Activated CD4-positive, alpha-beta T cell treated with anti-CD3 and anti-CD28 coated beads for 36 hours (primary cell): Measurements from ENCODE around the gene SPINDOC. TPM values are rescaled to one million over a fixed set of nuclear protein-coding genes. Genes with fewer than 3 reads are reported as not detected.
A peak's percentile ranks its signal among the peaks of the same experiment; 100 is the strongest.

ENCODE experiments used
- ATAC-seq: fragments of 200-7000 bp; cut with Tn5 transposase; one replicate; pipeline ENCODE4 v1.10.0; 2021; ENCODE audit warnings: mild to moderate bottlenecking, moderate library complexity
- CTCF ChIA-PET: fragments of 350-600 bp; sonication (Branson Sonifier 250); formaldehyde crosslinking; loops from one replicate; lab custom pipeline; 2021; ENCODE audit warnings: antibody characterized with exemption; lab: Charles Lee
- POLR2A ChIA-PET: fragments of 350-600 bp; sonication (Branson Sonifier 250); formaldehyde crosslinking; loops from one replicate; lab custom pipeline; 2021; ENCODE audit warnings: antibody characterized with exemption, inconsistent platforms; lab: Charles Lee
- DNase-seq: peaks from one replicate; pipeline ENCODE4 v3.0.0-alpha.2; 2020
- H3K27ac Mint-ChIP-seq: one replicate; pipeline ENCODE4 v1.8.0; 2021; ENCODE audit warnings: mixed read lengths
- H3K27me3 Mint-ChIP-seq: one replicate; pipeline ENCODE4 v1.8.0; 2021; ENCODE audit warnings: mixed read lengths
- H3K36me3 Mint-ChIP-seq: one replicate; pipeline ENCODE4 v1.8.0; 2021; ENCODE audit warnings: low read depth, mixed read lengths
- H3K4me1 Mint-ChIP-seq: one replicate; pipeline ENCODE4 v1.8.0; 2021; ENCODE audit warnings: mixed read lengths
- H3K4me3 Mint-ChIP-seq: one replicate; pipeline ENCODE4 v1.8.0; 2021; ENCODE audit warnings: mild to moderate bottlenecking, moderate library complexity, mixed read lengths
- H3K9me3 Mint-ChIP-seq: one replicate; pipeline ENCODE4 v1.8.0; 2021; ENCODE audit warnings: low read depth, mixed read lengths
- intact Hi-C, 2 experiments: fragments of 100-400 bp; cut with DNase I in 1 of 2; cut with micrococcal nuclease in 1 of 2; formaldehyde crosslinking; loops; one replicate each; pipeline versions ENCODE4 v1.14.2 to v1.15.1; 2022 to 2024; cut with DNase I, micrococcal nuclease
- total RNA-seq, 2 experiments: library from RNA; stranded (reverse); gene quantifications; one replicate each; pipeline ENCODE4 v1.2.3, GENCODE V29; 2021

SPINDOC gene
- total RNA-seq, 2 experiments from 2014 or later: 25.7 to 26.2 TPM

DNA sequence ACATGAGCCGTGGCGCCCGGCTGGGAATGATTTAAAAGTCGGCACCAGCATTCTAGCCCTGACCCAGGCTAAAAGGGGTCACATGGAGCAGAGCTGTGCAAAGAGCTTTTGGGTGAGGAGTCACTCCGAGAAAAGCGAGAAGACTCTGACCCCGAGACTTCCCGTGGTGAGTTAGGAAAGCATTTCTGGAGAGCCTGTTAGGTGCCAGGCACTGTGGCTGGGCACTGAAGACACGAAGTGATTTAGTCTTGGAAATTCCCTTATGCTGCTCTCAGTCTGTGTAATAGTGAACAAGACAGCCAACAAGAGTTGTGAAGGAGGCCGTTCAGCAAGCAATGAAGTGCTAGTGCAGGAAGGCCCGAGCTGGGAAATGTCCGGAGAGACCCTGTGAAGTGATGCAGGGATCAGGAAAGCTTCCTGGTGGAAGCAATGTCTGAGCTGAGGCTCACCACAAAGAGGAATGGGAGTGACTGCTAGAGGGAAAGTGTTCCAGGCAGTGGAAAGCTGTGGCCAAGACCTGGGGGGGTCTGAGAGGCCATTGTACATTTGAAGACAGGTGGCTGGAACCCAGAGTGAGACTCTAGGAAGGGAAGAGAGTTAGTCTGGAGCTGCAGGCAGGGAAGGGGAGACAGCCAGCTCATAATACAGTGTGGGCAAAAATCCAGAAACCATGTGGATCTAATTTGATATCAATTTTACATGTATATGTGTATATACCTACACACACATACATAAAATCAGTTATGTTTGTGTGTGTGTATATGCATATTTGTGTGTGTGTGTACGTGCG is 57.3 kb downstream of the SPINDOC start:
- no peak overlapping the region for H3K4me3 Mint-ChIP-seq
- no peaks in the 10 kb centered on the region for H3K27me3 Mint-ChIP-seq
- ChIA-PET CTCF (interaction anchor here (0.5 to 2.4 kb wide), 4 partner anchors 8 to 103 kb away, joined by 3 to 6 read pairs (median 4); partner anchors contain the start of gene ZFTA), POLR2A (interaction anchor here (0.5 kb wide), 1 partner anchor 109 kb away, joined by 5 read pairs; no protein-coding TSS in a partner anchor)
- peaks cover 87% of the 10 kb centered on the region for H3K4me1 Mint-ChIP-seq
- H3K36me3 Mint-ChIP-seq: peaks cover 24% of the 10 kb centered on the region
- H3K9me3 Mint-ChIP-seq: no peaks in the 10 kb centered on the region
- peak overlapping the region; percentile 80 for H3K27ac Mint-ChIP-seq
- intact Hi-C loops: no loop called here
- ATAC-seq (peak; percentile 56), DNase-seq (peak; percentile 44)

DNA sequence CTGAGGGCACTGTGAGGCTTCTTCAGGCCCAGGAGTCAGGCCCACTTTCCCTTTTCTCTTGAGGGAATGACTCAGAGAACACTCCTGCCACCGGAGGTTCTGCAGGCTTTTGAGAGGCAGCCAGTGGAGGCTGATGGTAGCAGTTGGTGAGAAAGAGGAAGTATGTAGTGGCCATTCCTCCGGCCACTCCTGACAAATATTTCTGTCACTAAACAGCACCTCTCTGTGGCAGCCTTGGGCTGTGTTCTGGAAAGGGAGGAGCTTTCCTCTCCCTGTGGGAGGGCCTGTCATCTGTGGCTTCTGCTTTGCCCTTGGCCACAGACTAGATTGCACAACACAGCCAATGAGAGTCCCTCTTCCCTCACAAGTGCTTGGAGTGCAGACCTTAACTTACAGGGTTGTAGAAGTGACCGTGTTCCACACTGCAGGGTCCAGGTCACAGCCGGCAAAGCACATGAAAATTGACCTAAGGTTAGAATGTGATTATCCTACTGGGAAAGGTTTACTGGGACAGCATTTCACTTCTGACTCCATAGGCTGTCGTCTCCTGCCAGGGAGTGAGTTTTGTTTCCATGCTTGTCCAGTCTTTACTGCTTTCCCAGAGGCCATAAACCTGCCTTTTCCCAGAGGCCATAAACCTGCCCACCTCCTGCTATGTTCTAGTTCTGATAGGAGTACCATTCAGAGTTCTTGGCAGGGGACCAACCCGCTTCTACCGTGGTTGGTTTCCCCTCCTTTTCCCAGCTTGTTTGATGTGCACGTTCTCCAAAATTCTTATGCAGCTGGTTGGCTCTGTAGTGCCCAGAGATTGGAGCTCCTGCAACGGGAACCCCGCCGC is 58.9 kb downstream of the SPINDOC start:
- DNase-seq (peak; percentile 64), ATAC-seq (peak; percentile 78)
- Mint-ChIP-seq H3K36me3 (peaks cover 20% of the 10 kb centered on the region), H3K4me1 (peaks cover 75% of the 10 kb centered on the region), H3K4me3 (no peak overlapping the region), H3K9me3 (no peaks in the 10 kb centered on the region), H3K27me3 (no peaks in the 10 kb centered on the region), H3K27ac (no peak overlapping the region)
- CTCF ChIA-PET: interaction anchor here (0.5 to 1.4 kb wide), 5 partner anchors 16 to 56 kb away, joined by 3 to 5 read pairs (median 3); no protein-coding TSS in a partner anchor
- POLR2A ChIA-PET: no interaction called here
- intact Hi-C loops: no loop called here

DNA sequence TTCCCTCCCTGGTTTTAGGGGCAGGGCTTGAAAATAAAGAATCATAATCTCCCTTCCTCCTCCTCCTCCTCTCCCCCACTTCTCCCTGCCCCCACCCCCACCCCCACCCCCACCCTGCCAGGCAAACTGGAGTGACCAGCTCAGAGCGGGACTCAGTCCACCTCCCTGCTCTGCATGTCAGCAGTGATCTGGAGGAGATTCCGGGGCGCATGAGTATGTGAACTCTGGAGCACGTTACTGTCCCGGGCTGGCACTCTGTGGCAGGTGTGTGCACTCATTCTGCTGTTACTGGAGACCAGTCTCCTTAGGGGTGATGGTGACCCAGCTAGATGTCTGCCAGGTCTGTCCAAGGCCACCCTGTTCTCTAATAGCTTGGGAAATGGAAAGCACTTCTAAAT is 59.5 kb downstream of the SPINDOC start:
- H3K27ac Mint-ChIP-seq: no peak overlapping the region
- H3K36me3 Mint-ChIP-seq: peaks cover 16% of the 10 kb centered on the region
- H3K4me1 Mint-ChIP-seq: peaks cover 72% of the 10 kb centered on the region
- H3K27me3 Mint-ChIP-seq: no peaks in the 10 kb centered on the region
- CTCF ChIA-PET: interaction anchor here (0.5 to 1.4 kb wide), 4 partner anchors 15 to 56 kb away, joined by 3 to 5 read pairs (median 4); no protein-coding TSS in a partner anchor
- DNase-seq: no peak
- H3K4me3 Mint-ChIP-seq: no peak overlapping the region
- H3K9me3 Mint-ChIP-seq: no peaks in the 10 kb centered on the region
- intact Hi-C loops: no loop called here
- POLR2A ChIA-PET: interaction anchor here (0.5 kb wide), 1 partner anchor 15 kb away, joined by 5 read pairs; no protein-coding TSS in a partner anchor
- ATAC-seq: no peak

DNA sequence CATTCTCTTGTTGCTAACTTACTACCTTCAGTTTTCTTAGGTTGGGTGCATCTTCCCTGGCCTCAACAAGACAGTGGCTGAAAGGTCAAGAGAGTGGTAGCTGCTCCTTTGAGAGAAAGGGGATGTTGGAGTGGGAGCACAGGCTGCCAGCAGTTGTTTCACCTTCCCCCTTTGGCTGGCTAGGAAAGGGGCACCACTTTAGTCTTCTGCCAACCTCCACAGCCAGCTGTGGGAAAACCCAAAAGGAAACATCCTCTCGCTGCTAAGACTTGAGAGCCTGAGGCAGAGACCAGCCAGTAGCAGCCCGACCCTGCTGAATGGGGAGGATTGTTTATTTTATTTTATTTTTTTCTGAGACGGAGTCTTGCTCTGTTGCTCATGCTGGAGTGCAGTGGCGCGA is 60.1 kb downstream of the SPINDOC start:
- DNase-seq (no peak), ATAC-seq (no peak)
- intact Hi-C loops: no loop called here
- POLR2A ChIA-PET: interaction anchor here (0.5 kb wide), 1 partner anchor 16 kb away, joined by 5 read pairs; no protein-coding TSS in a partner anchor
- Mint-ChIP-seq H3K4me1 (peaks cover 73% of the 10 kb centered on the region), H3K27ac (no peak overlapping the region), H3K27me3 (no peaks in the 10 kb centered on the region), H3K36me3 (peaks cover 15% of the 10 kb centered on the region), H3K9me3 (no peaks in the 10 kb centered on the region), H3K4me3 (no peak overlapping the region)
- CTCF ChIA-PET: interaction anchor here (0.6 to 1.4 kb wide), 4 partner anchors 15 to 1145 kb away, joined by 3 to 5 read pairs (median 4); partner anchors contain the start of gene TTC9C

DNA sequence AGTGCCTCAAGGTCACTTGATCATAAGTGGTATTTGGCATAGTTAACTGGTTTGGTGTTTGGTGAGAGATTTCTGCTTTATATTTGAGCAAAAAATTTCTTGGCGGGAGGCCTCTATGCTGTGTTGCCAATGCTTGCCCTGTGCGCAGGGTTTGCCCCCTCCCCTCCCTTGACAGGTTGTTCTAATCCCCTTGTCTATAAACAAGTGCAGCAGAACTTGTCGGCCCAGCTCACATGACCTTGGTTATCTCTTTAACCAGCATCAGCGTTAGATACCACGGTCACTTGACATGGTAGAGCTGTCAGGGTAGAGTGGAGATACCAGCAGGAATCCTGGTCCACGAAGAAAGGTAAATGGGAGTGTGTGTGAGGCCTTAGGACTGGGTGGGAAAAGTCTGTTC is 61.3 kb downstream of the SPINDOC start:
- Mint-ChIP-seq H3K27ac (no peak overlapping the region), H3K9me3 (no peaks in the 10 kb centered on the region), H3K27me3 (no peaks in the 10 kb centered on the region), H3K4me3 (no peak overlapping the region), H3K36me3 (peaks cover 11% of the 10 kb centered on the region), H3K4me1 (peaks cover 72% of the 10 kb centered on the region)
- ChIA-PET POLR2A (no interaction called here), CTCF (interaction anchor here (0.8 kb wide), 1 partner anchor 16 kb away, joined by 3 read pairs; no protein-coding TSS in a partner anchor)
- no peak for DNase-seq
- no peak for ATAC-seq
- intact Hi-C loops: no loop called here

DNA sequence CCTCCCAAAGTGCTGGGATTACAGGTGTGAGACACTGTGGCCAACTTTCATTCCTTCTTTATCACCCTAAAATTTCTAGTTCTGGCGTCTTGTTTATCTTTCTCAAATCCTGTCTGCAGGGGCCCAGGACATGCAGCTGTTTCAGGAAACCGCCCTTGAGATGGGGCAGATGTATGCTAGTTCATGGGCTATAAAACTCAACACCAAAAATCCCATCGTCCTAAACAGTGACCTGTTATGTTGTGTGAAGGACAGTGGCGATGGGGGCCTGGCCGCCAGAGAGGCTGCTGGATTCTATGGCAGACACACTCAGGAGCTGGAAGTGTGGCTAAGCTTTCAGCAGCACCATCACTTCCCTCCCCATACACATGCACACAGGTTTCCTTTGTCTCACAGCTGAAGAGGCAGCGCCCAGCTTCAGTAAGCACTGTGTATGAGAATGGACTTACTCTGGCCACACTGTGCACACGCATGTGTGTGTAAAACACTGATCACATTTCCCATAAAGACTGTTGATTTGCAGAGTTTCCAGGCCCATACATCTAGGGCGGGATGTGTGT is 62.3 kb downstream of the SPINDOC start:
- ChIA-PET POLR2A (no interaction called here), CTCF (interaction anchor here (0.6 to 1.7 kb wide), 3 partner anchors 9 to 356 kb away, joined by 3 to 9 read pairs (median 3); no protein-coding TSS in a partner anchor)
- ATAC-seq (no peak), DNase-seq (no peak)
- no peaks in the 10 kb centered on the region for H3K27me3 Mint-ChIP-seq
- no peak overlapping the region for H3K4me3 Mint-ChIP-seq
- H3K36me3 Mint-ChIP-seq: peaks cover 13% of the 10 kb centered on the region
- H3K4me1 Mint-ChIP-seq: peaks cover 72% of the 10 kb centered on the region
- intact Hi-C loops: no loop called here
- no peaks in the 10 kb centered on the region for H3K9me3 Mint-ChIP-seq
- H3K27ac Mint-ChIP-seq: no peak overlapping the region

DNA sequence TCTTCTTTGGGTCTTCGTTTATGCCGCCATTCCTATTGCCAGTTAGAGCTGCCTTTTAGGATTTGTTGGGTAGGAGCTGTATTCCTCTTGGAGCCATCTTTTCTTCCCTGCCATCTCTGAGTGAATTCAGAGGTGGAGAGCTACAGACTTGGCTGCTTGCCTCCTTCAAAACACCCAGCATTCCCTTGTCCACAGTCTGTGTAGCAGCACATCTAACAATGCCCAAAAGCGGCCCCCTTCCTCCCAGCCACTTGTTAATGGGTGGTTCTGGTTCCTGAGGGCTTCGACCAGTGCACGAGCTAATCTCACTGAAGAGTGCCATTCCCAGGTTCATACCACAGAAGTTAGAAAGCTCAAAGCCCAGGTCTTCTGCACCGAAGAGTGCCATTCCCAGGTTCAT is 63.4 kb downstream of the SPINDOC start:
- DNase-seq (no peak), ATAC-seq (no peak)
- CTCF ChIA-PET: interaction anchor here (0.8 to 1.7 kb wide), 4 partner anchors 10 to 43 kb away, joined by 3 to 9 read pairs (median 3); no protein-coding TSS in a partner anchor
- H3K36me3 Mint-ChIP-seq: peaks cover 14% of the 10 kb centered on the region
- intact Hi-C loops: no loop called here
- H3K27ac Mint-ChIP-seq: no peak overlapping the region
- H3K4me3 Mint-ChIP-seq: no peak overlapping the region
- POLR2A ChIA-PET: no interaction called here
- H3K27me3 Mint-ChIP-seq: no peaks in the 10 kb centered on the region
- no peaks in the 10 kb centered on the region for H3K9me3 Mint-ChIP-seq
- H3K4me1 Mint-ChIP-seq: peaks cover 73% of the 10 kb centered on the region

Other genes with a start within 250 kb of the SPINDOC start
- 1 to 10 TPM; 1.8 to 3.1 TPM for gene PLAAT3, start 199.0 kb upstream of the SPINDOC start, total RNA-seq
- 10 to 100 TPM; 18.9 to 25.7 TPM for gene ATL3, start 142.1 kb upstream of the SPINDOC start, total RNA-seq
- 10 to 100 TPM; 42.2 to 43.0 TPM for gene RTN3, start 132.0 kb upstream of the SPINDOC start, total RNA-seq
- 1 to 10 TPM; 1.5 to 1.7 TPM for gene ZFTA, start 44.7 kb upstream of the SPINDOC start, total RNA-seq
- 10 to 100 TPM; 24.3 to 24.9 TPM for gene MARK2, start 25.7 kb downstream of the SPINDOC start, total RNA-seq
- under 1 TPM; 0.37 TPM for gene RCOR2, start 103.7 kb downstream of the SPINDOC start, total RNA-seq
- 10 to 100 TPM; 13.7 to 15.9 TPM for gene NAA40, start 125.5 kb downstream of the SPINDOC start, total RNA-seq
- 100 to 1,000 TPM; 413 to 454 TPM for gene COX8A, start 161.2 kb downstream of the SPINDOC start, total RNA-seq
- gene OTUB1, start 173.0 kb downstream of the SPINDOC start, total RNA-seq: 10 to 100 TPM; 77.4 to 86.1 TPM
- gene FLRT1, start 222.5 kb downstream of the SPINDOC start, total RNA-seq: under 1 TPM; 0.21 to 0.25 TPM